ACC112 (cell line): ENCODE results near the gene ZNF142.

Source experiments
- H2AFZ ChIP-seq: fragments of 200-600 bp; sonication (generic); one replicate; pipeline ENCODE4 v1.6.0; 2017; ENCODE audit warnings: antibody characterized with exemption, low read length; ENCODE audit not compliant: unreplicated experiment
- H3K27ac ChIP-seq: fragments of 200-600 bp; sonication (generic); 2 replicates; pipeline ENCODE4 v1.5.1; 2014; ENCODE audit warnings: low read depth, mild to moderate bottlenecking, antibody characterized with exemption, low read length, moderate library complexity
- H3K27me3 ChIP-seq: fragments of 200-600 bp; sonication (generic); 2 replicates; pipeline ENCODE4 v1.6.1; 2014; ENCODE audit warnings: mild to moderate bottlenecking, antibody characterized with exemption, low read length, moderate library complexity, mixed read lengths; ENCODE audit not compliant: insufficient read depth
- H3K36me3 ChIP-seq: fragments of 200-600 bp; sonication (generic); 2 replicates; pipeline ENCODE4 v1.6.1; 2016; ENCODE audit warnings: mild to moderate bottlenecking, antibody characterized with exemption, low read length, moderate library complexity, mixed read lengths; ENCODE audit not compliant: insufficient read depth
- H3K4me1 ChIP-seq: fragments of 200-600 bp; sonication (generic); one replicate; pipeline ENCODE4 v1.6.1; 2016; ENCODE audit warnings: low read length, mixed read lengths; ENCODE audit not compliant: insufficient read depth, unreplicated experiment, control insufficient read depth
- H3K4me3 ChIP-seq: fragments of 200-600 bp; sonication (generic); 2 replicates; pipeline ENCODE4 v1.5.1; 2014; ENCODE audit warnings: mild to moderate bottlenecking, low read depth, low read length
- H3K79me2 ChIP-seq: fragments of 200-600 bp; sonication (generic); one replicate; pipeline ENCODE4 v1.6.0; 2016; ENCODE audit warnings: low read length; ENCODE audit not compliant: control insufficient read depth, unreplicated experiment, insufficient read depth

ZNF142 gene

DNA sequence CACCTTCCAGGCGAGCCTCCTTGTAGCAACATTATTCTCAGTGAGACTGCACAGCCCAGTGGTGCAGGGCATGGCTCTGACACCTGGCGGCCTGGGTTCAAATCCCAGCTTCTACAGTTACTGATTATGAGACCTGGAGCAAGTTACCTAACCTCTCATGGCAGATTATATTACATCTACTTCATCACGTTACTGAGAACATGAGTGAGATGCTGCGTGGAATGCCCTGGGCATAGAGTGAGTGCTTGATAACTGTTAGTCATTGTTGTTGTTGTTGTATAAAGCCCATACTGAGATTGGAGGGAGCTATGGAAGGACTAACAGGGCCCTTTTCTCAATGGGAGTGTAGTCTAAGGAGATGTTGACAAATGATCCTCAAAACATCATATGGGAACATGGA lies 33.1 kb downstream of the ZNF142 start:
- no peaks in the 10 kb centered on the region for H3K36me3 ChIP-seq
- H3K4me3 ChIP-seq, result no peak overlapping the region
- H2AFZ ChIP-seq, result no peak overlapping the region
- no peaks in the 10 kb centered on the region for H3K27me3 ChIP-seq
- H3K4me1 ChIP-seq, result peaks cover 8% of the 10 kb centered on the region
- no peak overlapping the region for H3K27ac ChIP-seq
- H3K79me2 ChIP-seq, result no peaks in the 10 kb centered on the region

DNA sequence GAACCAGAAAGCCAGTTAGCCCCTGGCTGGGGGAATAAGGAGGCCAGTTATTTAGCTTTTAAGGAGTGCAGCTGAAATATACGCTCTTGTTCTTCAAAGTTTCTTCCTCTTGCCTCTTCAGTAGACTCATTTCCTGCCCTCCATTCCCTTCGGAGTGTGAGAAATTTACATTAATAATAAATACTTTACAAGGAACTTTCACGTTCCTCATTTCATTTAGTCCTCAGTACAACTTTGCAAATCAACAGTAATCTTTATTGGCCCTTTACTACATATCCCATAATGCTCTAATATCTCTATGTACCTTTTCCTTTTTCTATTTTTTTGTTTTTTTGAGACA lies 36.1 kb downstream of the ZNF142 start:
- no peaks in the 10 kb centered on the region for H3K79me2 ChIP-seq
- H3K27ac ChIP-seq, result no peak overlapping the region
- no peak overlapping the region for H3K4me3 ChIP-seq
- peaks cover 8% of the 10 kb centered on the region for H3K4me1 ChIP-seq
- no peaks in the 10 kb centered on the region for H3K36me3 ChIP-seq
- H3K27me3 ChIP-seq, result no peaks in the 10 kb centered on the region
- H2AFZ ChIP-seq, result peak overlapping the region; percentile 7

DNA sequence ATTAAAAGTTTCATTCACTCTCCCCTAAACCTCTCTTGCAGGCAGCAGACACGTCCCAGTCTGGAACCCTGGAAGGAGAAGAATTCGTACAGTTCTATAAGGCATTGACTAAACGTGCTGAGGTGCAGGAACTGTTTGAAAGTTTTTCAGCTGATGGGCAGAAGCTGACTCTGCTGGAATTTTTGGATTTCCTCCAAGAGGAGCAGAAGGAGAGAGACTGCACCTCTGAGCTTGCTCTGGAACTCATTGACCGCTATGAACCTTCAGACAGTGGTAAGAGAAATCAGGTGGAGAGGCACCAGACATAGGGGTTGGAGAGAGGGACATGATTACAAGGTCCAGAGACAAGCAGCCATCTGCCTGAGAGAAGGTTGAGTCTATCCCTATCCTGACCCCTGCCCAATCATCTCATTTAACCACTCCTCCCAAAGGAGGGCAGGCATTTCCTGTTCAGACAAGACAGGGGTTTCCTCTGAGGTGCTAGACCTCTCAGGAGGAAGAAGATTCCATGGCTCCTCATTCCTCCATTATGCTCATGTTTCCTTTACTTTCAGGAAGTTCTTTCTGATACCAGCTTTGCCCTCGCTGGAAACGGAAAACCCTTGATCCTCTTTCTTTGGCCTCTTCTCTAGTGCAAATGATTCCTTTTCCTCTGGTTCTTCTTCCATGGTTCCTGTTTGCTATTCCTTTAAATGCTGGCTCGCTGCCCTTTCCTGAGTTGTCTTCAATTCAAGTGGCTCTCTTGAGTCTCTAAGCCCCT lies 36.6 kb downstream of the ZNF142 start:
- Histone ChIP-seq H3K4me1 (peaks cover 8% of the 10 kb centered on the region), H3K27me3 (no peaks in the 10 kb centered on the region), H3K36me3 (no peaks in the 10 kb centered on the region), H2AFZ (peak overlapping the region; percentile 7), H3K79me2 (no peaks in the 10 kb centered on the region), H3K27ac (no peak overlapping the region), H3K4me3 (no peak overlapping the region)

DNA sequence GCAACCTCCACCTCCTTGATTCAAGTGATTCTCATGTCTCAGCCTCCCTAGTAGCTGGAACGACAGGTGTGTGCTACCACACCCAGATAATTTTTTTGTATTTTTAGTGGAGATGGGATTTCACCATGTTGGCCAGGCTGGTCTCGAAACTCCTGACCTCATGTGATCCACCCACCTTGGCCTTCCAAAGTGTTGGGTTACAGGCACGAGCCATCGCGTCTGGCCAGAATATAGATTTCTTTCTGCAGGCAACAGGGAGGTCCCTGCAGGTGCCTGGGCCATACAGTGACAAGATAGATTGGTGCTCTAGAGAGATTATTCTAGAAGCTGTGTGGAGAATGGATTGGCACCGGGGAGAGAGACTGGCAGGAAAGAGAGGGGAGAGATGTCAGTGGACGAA lies 38.4 kb downstream of the ZNF142 start:
- Histone ChIP-seq H3K79me2 (no peaks in the 10 kb centered on the region), H3K36me3 (no peaks in the 10 kb centered on the region), H3K27ac (no peak overlapping the region), H3K4me1 (peaks cover 8% of the 10 kb centered on the region), H2AFZ (no peak overlapping the region), H3K4me3 (no peak overlapping the region), H3K27me3 (no peaks in the 10 kb centered on the region)

DNA sequence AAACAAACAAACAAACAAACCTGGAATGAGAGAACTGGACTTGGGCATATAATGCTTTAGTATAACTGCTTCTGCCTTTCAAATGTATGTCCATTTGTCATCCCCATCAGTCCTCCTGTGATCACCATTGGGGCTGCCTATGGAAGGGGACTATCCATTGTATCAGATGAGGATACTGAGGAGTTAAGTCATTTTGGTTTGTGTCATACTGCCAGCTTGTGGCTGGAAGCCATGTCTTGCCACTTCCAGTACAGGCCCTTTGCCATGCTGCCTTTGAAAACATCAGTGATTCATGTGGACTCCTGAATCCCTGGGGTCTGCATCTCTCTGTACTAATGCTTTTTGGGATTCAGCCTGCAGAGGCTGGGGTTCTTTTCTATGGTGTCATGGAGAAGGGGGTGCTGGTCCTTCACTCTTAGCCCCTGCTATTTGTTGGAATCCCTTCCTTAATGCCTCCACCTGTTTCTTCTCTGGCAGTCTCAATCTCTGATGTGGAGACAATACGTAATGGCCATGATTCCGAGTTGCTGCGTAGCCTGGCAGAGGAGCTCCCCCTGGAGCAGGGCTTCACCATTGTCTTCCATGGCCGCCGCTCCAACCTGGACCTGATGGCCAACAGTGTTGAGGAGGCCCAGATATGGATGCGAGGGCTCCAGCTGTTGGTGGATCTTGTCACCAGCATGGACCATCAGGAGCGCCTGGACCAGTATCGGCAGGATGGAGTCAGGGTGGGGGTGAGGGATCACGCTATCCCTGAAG lies 41.1 kb downstream of the ZNF142 start:
- H3K27me3 ChIP-seq, result no peaks in the 10 kb centered on the region
- H3K4me1 ChIP-seq, result peaks cover 8% of the 10 kb centered on the region
- no peaks in the 10 kb centered on the region for H3K36me3 ChIP-seq
- H3K27ac ChIP-seq, result no peak overlapping the region
- no peak overlapping the region for H3K4me3 ChIP-seq
- no peaks in the 10 kb centered on the region for H3K79me2 ChIP-seq
- H2AFZ ChIP-seq, result no peak overlapping the region

DNA sequence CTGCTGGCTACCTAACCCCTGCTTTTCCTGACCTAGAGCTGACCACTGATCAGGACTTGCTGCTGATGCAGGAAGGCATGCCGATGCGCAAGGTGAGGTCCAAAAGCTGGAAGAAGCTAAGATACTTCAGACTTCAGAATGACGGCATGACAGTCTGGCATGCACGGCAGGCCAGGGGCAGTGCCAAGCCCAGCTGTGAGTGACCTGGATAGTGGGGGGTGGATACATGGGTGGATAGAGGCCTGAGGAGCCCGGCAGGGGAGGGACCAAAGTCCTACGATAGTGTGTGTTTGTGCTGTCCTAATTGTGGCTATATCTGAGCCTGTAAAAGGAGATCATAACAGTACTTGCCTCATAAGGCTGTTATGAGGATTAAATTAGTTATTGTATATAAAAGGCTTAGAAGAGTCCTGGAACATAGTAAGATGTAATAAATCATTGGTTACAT lies 43.5 kb downstream of the ZNF142 start:
- H3K36me3 ChIP-seq, result no peaks in the 10 kb centered on the region
- H3K27me3 ChIP-seq, result no peaks in the 10 kb centered on the region
- H3K79me2 ChIP-seq, result no peaks in the 10 kb centered on the region
- no peak overlapping the region for H3K4me3 ChIP-seq
- H3K4me1 ChIP-seq, result no peaks in the 10 kb centered on the region
- no peak overlapping the region for H2AFZ ChIP-seq
- no peak overlapping the region for H3K27ac ChIP-seq

DNA sequence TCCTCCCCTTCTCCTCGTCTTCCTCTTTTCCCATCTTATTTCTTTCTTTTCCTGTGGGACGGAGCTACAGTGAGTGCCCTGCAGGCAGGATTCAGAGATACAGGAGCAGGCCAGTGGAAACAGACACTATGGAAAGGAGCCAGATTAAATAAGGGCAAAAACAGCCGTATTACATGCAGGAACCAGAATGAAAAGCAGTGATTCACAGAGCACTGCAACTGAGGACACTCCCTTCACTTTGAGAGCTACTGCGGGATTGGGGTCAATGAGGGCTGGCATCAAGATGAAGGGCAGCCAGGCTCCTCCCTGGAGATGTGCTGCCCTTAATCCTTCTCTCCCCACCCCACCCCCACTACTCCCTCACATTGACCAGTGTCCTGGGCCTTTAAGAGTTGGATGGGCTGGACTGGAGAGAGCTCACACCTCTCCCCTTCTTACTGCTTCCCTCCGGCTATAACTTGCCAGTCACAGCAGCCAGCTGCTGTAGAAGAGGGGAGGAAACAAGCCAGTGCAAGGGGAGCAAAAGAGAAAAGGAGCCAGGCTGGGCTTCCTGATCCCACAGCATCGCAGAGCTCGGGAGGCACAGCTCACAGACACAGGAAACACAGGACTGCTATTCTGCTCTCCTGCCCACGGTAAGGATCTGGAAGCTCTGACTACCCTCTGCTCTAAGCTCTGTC lies 51.8 kb downstream of the ZNF142 start, which contains the start of gene PLCD4:
Gene PLCD4, plus strand, starts transcription at position 464 of the 680 bp plus-strand sequence. CDS start 7,841 bp downstream, outside the sequence.
- H3K27ac ChIP-seq, result peak within 1 kb of the TSS; percentile 8
- no peaks in the 10 kb centered on the region for H3K79me2 ChIP-seq
- peak within 1 kb of the TSS; percentile 79 for H2AFZ ChIP-seq
- H3K27me3 ChIP-seq, result no peaks in the 10 kb centered on the region
- H3K36me3 ChIP-seq, result no peaks in the 10 kb centered on the region
- H3K4me1 ChIP-seq, result peaks cover 19% of the 10 kb centered on the region
- H3K4me3 ChIP-seq, result peak within 1 kb of the TSS; percentile 56

DNA sequence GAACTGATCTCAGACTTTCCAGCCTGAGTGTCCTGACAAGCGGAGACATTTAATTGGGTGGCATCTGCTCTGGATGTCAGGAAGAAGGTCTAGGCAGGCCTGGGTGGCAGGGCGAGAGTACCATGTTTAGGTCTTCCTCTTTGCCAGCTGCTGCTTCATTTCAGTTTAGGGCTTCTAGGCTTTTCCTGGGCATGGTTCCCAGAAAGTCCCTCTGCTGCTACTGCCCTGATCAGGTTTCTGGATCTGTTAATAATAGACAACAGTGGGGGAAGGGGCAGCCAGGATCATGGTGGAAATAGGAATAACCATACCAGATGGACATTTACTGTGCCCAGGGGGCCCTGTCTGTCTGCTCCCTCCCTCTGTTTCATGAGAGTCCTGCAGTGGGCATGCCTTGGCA lies 54.0 kb downstream of the ZNF142 start:
- no peak overlapping the region for H3K4me3 ChIP-seq
- H3K79me2 ChIP-seq, result no peaks in the 10 kb centered on the region
- H3K27me3 ChIP-seq, result no peaks in the 10 kb centered on the region
- H3K36me3 ChIP-seq, result no peaks in the 10 kb centered on the region
- peaks cover 19% of the 10 kb centered on the region for H3K4me1 ChIP-seq
- H2AFZ ChIP-seq, result no peak overlapping the region
- no peak overlapping the region for H3K27ac ChIP-seq
